Motor neuron (in vitro differentiated cells): ENCODE measurements around the gene ZNF320. TPM values are rescaled to one million over a fixed set of nuclear protein-coding genes. Genes with fewer than 3 reads are reported as not detected.
"Not testable (repeated sequence)": the region's sequence is repeated elsewhere in the genome, so short reads cannot be mapped to it uniquely, and the experiment has no call there.

Experiments
- ATAC-seq, 8 experiments: fragments of 200-7000 bp; cut with Tn5 transposase; replicated peaks in 6 of 8; 2 replicates each; pipeline ENCODE4 v1.8.0; 2021; ENCODE audit warnings: mild to moderate bottlenecking in 8 of 8, moderate library complexity in 8 of 8
- H3K27ac ChIP-seq, 2 donors: fragments of 250-450 bp; sonication (Bioruptor Pico); 2 replicates each; pipeline ENCODE4 v1.9.0; 2021; ENCODE audit warnings: antibody characterized with exemption in 2 of 2, mild to moderate bottlenecking in 2 of 2, moderate library complexity in 1 of 2
- H3K4me1 ChIP-seq, 2 donors: fragments of 250-450 bp; sonication (Bioruptor Pico); replicated peaks in 1 of 2; 2 replicates each; pipeline ENCODE4 v1.6.1; 2021; ENCODE audit warnings: antibody characterized with exemption in 2 of 2, mild to moderate bottlenecking in 2 of 2, moderate library complexity in 1 of 2
- H3K4me3 ChIP-seq, 5 donors: fragments of 250-450 bp; sonication (Bioruptor Pico); 2 replicates each; pipeline ENCODE4 v1.9.0; 2021; ENCODE audit warnings: antibody characterized with exemption in 5 of 5, mild to moderate bottlenecking in 5 of 5, moderate library complexity in 4 of 5
- WGBS, 10 experiments: fragments of 450-650 bp; shearing (Covaris generic); methylation state at CpG; one replicate each; pipeline ENCODE4 v1.0.0; 2022; 5-methylcytosine and 5-hydroxymethylcytosine counted together
- in situ Hi-C, 9 experiments: fragments of 400-800 bp; cut with MboI; loops; one replicate each; pipeline ENCODE4 v1.15.0; 2021; ENCODE audit warnings: low sequenced_read_pairs in 9 of 9, low pct_unique_long_range_greater_than_20kb in 2 of 9; ENCODE audit not compliant: unreplicated experiment in 9 of 9
- total RNA-seq, 8 experiments: library from RNA; unstranded; fragments of 300-600 nt; gene quantifications; 2 replicates each; pipeline versions ENCODE4 v1.2.3 to v1.2.4, GENCODE V29; 2022

Gene ZNF320
- total RNA-seq, 8 experiments from 2014 or later: 6.1 to 24.4 (median 14.9) TPM

DNA sequence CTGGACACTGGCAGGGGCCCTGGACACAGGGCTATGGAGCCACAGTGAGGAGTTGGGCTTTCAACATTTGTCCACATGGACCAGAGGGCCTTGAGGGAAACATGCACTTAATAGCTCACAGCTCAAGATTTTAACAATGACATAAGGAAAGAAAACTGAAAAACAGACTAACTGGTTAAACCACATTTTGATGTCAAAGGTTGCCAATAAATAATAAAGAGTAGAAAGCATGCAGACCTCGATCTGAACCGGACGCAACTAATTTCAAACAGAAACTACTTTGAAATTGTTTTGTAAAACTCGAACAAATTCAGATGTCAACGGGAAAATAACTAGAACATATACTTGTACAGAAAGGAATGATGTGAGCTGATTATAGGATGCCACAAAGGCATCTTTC is 41.3 kb upstream of the ZNF320 start:
- no peak overlapping the region for H3K4me3 ChIP-seq
- ATAC-seq: no peak
- no peaks in the 10 kb centered on the region for H3K4me1 ChIP-seq
- in situ Hi-C loops: no loop called here
- 9 to 100% (median 75%) methylated on average over 2 to 5 of the region's 5 CpGs for WGBS, 10 experiments
- H3K27ac ChIP-seq: no peak overlapping the region

DNA sequence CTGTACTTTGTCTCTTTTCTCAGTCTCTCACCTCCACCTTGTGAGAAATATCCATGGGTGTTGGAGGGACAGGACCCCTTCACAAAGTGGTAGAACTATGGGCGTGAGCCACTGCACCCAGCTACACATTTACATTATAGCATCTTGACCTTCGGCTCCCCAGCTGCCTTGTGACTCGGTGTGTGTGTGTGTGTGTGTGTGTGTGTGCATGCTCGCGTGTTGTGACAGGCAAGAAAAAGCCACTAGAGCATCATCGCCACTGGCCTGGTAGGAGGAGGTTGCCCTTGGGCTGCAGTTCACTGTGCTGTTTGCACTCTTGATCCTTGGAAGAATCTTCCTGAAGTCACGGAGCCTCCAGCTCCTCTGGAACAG is 39.5 kb upstream of the ZNF320 start:
- no peak overlapping the region for H3K27ac ChIP-seq
- ATAC-seq: no peak
- in situ Hi-C loops: no loop called here

DNA sequence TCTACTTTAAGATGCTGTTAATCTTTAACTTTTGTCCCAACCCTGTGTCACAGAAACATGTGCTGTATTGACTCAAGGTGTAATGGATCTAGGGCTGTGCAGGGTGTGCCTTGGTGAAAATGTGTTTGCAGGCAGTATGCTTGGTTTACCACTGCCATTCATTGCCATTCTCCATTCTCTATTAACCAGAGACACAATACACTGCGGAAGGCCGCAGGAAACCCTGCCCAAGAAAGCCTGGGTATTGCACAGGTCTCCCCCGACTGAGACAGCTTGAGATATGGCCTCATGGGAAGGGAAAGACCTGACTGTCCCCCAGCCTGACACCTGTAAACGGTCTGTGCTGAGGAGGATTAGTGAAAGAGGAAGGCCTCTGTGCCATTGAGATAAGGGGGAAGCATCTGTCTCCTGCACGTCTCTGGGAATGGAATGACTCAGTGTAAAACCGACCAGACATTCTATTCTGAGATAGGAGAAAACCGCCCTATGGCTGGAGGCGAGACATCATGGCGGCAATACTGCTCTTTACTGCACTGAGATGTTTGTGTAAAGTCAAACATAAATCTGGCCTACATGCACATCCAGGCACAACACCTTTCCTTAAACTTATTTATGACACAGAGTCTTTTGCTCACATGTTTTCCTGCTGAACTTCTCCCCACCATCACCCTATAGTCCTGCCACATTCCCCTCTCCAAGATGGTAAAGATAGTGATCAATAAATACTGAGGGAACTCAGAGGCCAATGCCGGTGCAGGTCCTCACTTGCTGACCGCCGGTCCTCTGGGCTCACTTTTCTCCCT is 38.9 kb upstream of the ZNF320 start:
- Histone ChIP-seq H3K27ac (no peak overlapping the region), H3K4me3 (no peak overlapping the region), H3K4me1 (no peaks in the 10 kb centered on the region)
- in situ Hi-C loops: no loop called here
- WGBS, 10 experiments: 30 to 100% (median 80%) methylated on average over 1 to 6 of the region's 12 CpGs; no CpG with 5 or more reads in 1 of the 10 experiments
- no peak for ATAC-seq

More for the DNA sequence above, 39.5 kb upstream of the ZNF320 start:
- no peaks in the 10 kb centered on the region for H3K4me1 ChIP-seq
- H3K4me3 ChIP-seq: no peak overlapping the region
- 90 to 100% (median 100%) methylated on average over 1 to 5 of the region's 7 CpGs; no CpG with 5 or more reads in 4 of the 10 experiments for WGBS, 10 experiments

DNA sequence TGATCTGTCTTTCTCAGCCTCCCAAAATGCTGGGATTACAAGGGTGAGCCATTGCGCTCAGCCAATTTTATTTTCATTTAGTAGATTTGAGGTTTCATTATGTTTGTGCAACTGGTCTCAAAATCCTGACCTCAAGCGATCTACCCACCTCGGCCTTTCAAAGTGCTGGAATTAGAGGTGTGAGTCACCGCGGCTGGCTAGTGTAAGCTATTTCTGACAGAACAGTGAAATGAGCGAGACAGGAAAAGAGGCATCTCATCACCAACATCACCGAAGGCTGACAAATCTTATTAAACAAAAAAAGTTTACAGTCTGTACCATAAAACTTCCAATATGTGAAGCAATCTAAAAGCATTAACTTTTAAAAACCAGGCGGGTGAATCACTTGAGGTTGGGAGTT is 38.0 kb upstream of the ZNF320 start:
- no peak for ATAC-seq
- 92 to 100% (median 94%) methylated on average over 1 to 8 of the region's 8 CpGs; no CpG with 5 or more reads in 5 of the 10 experiments for WGBS, 10 experiments
- Histone ChIP-seq H3K27ac (no peak overlapping the region), H3K4me1 (no peaks in the 10 kb centered on the region), H3K4me3 (no peak overlapping the region)
- in situ Hi-C loops: no loop called here

DNA sequence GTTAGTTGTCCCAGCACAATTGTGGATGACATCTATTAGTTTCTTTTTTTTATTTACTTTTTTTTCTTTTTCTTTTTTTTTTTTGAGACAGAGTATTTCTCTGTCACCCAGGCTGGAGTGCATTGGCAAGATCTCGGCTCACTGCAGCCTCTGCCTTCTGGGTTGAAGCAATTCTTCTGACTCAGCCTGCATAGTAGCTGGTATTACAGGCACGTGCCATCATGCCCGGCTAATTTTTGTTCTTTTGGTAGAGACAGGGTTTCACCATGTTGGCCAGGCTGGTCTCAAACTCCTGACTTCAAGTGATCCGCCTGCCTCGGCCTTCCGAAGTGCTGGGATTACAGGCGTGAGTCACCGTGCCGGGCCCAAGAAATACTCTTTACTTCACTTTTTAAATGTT is 27.2 kb upstream of the ZNF320 start:
- H3K4me3 ChIP-seq, in situ Hi-C loops, H3K4me1 ChIP-seq, H3K27ac ChIP-seq, ATAC-seq: not testable (repeated sequence)
- WGBS, 10 experiments: 78 to 100% (median 86%) methylated on average over 1 to 9 of the region's 9 CpGs

DNA sequence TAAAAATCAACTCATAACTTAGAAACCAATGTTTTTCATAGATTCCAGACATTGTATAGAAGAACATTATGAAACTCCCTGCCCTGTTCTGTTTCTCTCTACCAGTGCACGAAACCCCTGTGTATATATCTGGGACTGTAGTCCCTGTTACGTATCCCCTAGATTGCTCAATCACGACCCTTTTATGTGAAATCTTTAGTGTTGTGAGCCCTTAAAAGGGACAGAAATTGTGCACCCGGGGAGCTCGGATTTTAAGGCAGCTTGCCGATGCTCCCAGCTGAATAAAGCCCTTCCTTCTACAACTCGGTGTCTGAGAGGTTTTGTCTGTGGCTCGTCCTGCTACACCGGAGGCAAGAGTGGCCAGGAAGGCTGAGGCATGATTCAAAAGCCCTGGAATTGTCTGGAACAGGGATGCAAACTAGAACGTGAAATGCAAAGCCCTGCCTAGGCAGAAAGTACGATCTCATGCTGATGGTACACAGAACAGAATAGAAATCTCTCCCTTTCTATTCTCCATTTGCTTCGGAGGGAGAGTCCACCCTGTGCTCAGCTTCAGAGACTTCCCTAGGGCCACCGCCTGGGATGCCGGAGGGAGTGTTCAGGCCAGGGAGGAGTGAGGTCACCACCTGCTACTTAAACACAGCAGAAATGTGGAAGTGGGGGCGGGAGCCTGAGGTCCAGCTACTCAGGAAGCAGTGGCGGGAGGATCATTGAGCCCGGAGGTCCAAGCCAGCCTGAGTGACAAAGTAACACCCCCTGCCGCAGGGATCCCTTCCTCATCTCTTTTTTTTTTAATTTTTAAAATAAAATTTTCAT is 26.6 kb upstream of the ZNF320 start:
- Histone ChIP-seq H3K4me1 (peaks cover 0 to 7% of the 10 kb centered on the region in 2 donors), H3K4me3 (peak overlapping the region; percentile 48 to 63 (median 51)), H3K27ac (no peak overlapping the region)
- peak in 7 of 8 experiments; percentile 15 to 61 (median 41) for ATAC-seq
- in situ Hi-C loops: no loop called here
- 10 to 69% (median 53%) methylated on average over 3 to 14 of the region's 18 CpGs; no CpG with 5 or more reads in 1 of the 10 experiments for WGBS, 10 experiments

DNA sequence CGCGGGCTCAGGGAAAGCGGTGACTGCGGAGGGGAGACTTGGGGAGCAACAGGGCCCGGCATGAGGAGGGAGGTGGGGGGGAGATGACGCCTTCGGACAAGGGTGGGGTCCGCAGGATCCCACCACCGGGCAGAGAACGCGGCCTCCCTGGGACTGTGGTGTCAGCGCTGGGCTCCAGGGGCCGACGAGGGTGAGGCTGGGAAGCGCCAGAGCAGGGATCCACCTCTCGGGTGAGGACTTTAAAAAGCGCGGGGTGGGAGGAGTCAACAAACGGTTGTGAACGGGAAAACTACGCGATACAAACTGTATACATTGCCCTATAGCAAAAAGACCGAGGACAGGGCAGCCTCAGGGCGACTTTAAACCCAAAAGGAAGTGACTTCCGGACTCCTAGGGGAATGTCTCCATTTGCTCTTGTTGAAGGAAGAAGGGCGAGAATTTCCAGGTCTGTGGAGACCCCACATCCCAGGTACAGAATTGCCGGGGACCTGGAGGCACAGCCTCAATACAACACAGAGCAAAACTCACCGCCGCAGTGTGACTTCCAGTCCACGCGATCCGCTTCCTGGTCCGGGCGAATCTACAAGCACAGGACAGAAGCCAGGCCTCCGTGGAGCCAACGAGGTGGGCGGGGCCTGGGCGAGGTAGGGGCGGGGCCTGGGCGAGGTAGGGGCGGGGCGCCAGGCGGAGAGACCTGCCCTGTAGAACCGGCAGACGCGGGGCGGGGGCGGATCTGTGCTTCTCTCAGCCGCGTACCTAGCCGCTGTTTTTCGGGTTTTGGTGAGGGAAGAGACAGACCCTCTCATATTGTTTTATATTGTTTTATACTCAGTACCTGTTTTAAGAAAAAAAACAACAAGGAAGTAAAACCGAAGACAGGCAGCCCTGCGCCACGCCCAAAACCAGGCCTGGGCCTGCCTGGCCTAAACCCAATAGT is 25.7 kb upstream of the ZNF320 start, which contains the start of gene ZNF888:
Gene ZNF888, minus strand, starts transcription at position 588 of the 937 bp plus-strand sequence. CDS start 5,555 bp downstream, outside the sequence.
- peak; percentile 83 to 97 (median 93) for ATAC-seq
- 0 to 40% (median 2%) methylated on average over 2 to 15 of the region's 55 CpGs; no CpG with 5 or more reads in 3 of the 10 experiments for WGBS, 10 experiments
- in situ Hi-C loops: no loop called here
- H3K4me3 ChIP-seq: peak within 1 kb of the TSS; percentile 48 to 63 (median 51)
- peak within 1 kb of the TSS; percentile 52 to 67 for H3K27ac ChIP-seq
- peaks cover 0 to 7% of the 10 kb centered on the region in 2 donors for H3K4me1 ChIP-seq

DNA sequence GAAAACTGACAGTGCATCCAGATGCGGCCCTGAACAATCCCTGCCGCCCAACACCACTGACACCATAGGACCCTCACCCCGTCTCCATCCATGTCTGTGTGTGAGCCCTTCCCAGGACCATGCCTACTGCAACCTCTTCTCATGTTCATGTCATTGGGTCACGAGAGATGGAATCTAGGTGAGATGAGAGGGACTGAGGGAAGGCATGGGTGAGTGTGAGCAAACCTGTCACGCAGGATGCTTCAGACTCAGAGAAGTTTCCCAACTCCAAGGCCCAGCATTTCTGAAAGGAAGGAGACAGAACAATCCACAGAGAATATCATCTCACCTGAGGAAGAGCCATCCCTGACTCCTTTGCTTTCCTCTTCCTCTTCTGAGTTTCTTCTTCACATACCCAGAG is 20.1 kb upstream of the ZNF320 start:
- in situ Hi-C loops: no loop called here
- ATAC-seq: no peak
- 70 to 100% (median 100%) methylated on average over 2 to 3 of the region's 5 CpGs; no CpG with 5 or more reads in 4 of the 10 experiments for WGBS, 10 experiments

DNA sequence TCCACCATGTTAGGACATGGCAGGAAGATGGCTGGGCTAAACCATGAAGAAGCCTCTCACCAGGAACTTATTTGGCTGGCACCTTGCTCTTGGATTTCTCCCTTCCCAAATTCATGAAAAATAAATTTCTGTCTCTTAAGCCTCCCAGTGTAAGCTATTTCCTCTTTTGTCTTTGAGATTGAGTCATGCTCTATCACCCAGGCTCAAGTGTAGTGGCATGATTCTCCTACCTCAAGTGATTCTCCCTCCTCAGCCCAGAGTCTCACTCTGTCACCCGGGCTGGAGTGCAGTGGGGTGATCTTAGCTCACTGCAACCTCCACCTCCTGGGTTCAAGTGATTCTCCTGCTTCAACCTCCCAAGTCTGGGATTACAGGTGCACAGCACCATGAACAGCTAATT is 13.2 kb upstream of the ZNF320 start:
- H3K27ac ChIP-seq: no peak overlapping the region
- no peak overlapping the region for H3K4me3 ChIP-seq
- no peaks in the 10 kb centered on the region for H3K4me1 ChIP-seq
- 88% methylated on average over 1 of the region's 1 CpG; no CpG with 5 or more reads in 9 of the 10 experiments for WGBS, 10 experiments
- no peak for ATAC-seq
- in situ Hi-C loops: no loop called here

More for the DNA sequence above, 20.1 kb upstream of the ZNF320 start:
- H3K4me3 ChIP-seq: no peak overlapping the region
- H3K27ac ChIP-seq: no peak overlapping the region
- H3K4me1 ChIP-seq: peaks cover 0 to 3% of the 10 kb centered on the region in 2 donors

DNA sequence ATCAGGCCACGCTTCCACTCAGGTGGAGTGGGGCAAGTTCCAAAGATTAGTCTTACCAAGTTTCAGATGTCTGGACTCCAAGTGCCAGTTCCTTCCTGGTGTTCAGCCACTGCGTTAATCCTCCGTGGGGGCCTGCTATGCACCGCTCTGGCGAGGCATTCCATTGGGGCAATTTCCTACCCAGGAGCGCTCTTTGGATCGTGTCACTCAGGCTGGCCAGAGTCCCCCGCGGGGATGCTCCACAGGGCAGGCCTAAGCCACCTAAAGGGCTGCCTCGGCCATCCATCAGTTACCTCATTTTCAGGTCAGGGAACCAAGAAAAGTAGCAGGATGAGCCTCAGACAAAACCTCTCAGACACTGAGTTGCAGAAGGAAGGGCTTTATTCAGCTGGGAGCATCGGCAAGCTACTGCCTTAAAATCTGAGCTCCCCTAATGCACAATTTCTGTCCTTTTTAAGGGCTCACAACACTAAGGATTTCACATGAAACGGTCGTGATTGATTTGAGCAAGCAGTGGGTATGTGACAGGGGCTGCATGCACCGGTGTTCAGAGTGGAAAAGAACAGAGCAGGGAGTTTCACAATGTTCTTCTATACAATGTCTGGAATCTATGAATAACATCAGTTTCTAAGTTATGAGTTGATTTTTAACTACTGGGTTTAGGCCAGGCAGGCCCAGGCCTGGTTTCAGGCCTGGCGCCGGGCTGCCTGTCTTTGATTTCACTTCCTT is 6.8 kb upstream of the ZNF320 start:
- WGBS, 10 experiments: 20 to 100% (median 86%) methylated on average over 1 to 9 of the region's 16 CpGs; no CpG with 5 or more reads in 3 of the 10 experiments
- H3K27ac ChIP-seq, H3K4me1 ChIP-seq, H3K4me3 ChIP-seq, in situ Hi-C loops, ATAC-seq: not testable (repeated sequence)

DNA sequence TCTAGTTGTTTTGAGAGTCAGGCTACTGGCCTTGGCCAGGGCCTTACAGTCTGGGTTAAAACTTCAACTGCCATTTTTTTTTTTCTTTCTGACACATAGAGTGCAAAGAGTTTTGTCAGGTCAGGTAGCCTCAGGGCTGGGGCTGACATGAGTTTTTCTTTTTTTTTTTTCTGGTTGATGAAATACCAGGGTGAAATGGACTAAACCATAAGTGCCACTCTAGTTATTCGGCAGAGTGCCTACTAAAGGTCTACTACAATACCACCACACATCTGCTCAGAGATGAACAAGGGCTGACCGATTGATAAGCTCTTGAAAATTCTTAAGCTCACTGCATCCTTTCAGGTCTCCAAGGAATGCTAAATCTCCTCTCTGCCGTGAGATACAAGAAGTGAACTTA is 4.4 kb upstream of the ZNF320 start:
- Histone ChIP-seq H3K4me1 (peaks cover 6 to 11% of the 10 kb centered on the region in 2 donors), H3K4me3 (no peak overlapping the region), H3K27ac (no peak overlapping the region)
- in situ Hi-C loops: no loop called here
- ATAC-seq: no peak
- 20 to 100% (median 93%) methylated on average over 1 to 2 of the region's 3 CpGs; no CpG with 5 or more reads in 5 of the 10 experiments for WGBS, 10 experiments

DNA sequence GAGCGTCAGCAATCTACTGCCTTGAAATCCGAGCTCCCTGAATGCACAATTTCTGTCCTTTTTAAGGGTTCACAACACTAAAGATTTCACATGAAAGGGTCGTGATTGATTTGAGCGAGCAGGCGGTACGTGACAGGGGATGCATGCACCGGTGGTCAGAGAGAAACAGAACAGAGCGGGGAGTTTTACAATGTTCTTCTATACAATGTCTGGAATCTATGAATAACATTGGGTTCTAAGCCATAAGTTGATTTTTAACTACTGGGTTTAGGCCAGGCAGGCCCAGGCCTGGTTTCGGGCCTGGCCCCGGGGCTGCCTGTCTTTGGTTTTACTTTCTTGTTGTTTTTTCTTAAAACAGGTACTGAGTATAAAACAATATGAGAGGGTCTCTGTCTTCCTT is 1.2 kb upstream of the ZNF320 start:
- ATAC-seq, in situ Hi-C loops: not testable (repeated sequence)
- WGBS, 10 experiments: 0 to 93% (median 47%) methylated on average over 1 to 9 of the region's 10 CpGs; no CpG with 5 or more reads in 1 of the 10 experiments
- Histone ChIP-seq H3K27ac (peak overlapping the region; percentile 62 to 67), H3K4me1 (peaks cover 11 to 19% of the 10 kb centered on the region in 2 donors), H3K4me3 (peak overlapping the region; percentile 59 to 83 (median 68))
